ENCODE data around the gene CERS1.

Gene CERS1

DNA sequence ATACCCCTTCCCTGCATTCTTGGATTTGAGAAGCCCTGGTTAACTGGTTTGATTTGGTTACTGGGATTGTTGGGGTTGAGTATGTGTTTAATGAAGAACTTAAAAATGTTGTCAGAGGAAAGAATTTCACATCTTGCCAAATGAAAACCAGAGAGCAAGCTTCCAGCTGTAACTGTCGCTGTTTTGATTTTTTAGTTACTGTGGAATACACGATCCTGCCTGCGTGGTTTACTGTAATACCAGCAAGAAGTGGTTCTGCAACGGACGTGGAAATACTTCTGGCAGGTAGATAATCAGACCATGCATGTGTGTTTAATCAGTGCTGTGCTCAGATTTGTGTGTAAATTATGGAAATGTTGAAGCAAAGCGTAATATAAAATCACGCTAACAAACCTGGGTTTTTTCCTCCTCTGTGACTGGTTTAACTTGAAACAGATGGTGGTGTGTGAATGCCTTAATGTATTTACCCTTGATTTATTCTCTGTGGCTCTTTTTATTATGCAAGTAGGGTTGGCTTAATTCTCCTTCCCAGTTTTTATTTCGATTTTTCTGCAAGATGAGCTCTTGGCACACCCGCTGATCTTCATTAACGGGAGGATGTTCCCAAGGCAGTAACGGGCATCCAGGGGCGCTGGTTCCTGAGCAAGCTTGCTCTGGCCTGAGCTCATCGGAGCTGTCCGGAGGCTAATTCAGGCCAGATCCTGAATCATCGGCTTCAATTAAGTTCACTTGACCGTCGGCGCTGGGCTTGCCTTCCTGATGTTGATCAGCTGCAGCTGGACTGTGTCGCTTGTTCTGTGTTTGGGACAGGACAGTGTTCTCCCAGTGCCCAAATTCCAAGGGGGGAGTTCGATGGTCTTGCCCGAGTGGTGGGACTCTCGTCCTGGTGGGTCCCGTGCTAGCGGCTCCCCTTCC, 48.2 kb downstream of the CERS1 start:
- Histone ChIP-seq H3K4me3 (ENCODE audit: insufficient read depth, low read depth, low read length) (no peak overlapping the region), H3K9me3 (ENCODE audit: control insufficient read depth, low read length) (no peaks in the 10 kb centered on the region), H3K4me1 (ENCODE audit: control insufficient read depth, insufficient read depth, low read length) (no peaks in the 10 kb centered on the region), H3K36me3 (ENCODE audit: control insufficient read depth, insufficient read depth, low read length) (peaks cover 41% of the 10 kb centered on the region), H3K27ac (ENCODE audit: insufficient read depth, low read depth, low read length, poor library complexity, severe bottlenecking) (no peak overlapping the region), H3K27me3 (ENCODE audit: control insufficient read depth, insufficient read depth, low read length, poor library complexity, severe bottlenecking) (no peaks in the 10 kb centered on the region)
- WGBS, 2 experiments, result 94 to 95% methylated on average over 24 of the region's 24 CpGs

DNA sequence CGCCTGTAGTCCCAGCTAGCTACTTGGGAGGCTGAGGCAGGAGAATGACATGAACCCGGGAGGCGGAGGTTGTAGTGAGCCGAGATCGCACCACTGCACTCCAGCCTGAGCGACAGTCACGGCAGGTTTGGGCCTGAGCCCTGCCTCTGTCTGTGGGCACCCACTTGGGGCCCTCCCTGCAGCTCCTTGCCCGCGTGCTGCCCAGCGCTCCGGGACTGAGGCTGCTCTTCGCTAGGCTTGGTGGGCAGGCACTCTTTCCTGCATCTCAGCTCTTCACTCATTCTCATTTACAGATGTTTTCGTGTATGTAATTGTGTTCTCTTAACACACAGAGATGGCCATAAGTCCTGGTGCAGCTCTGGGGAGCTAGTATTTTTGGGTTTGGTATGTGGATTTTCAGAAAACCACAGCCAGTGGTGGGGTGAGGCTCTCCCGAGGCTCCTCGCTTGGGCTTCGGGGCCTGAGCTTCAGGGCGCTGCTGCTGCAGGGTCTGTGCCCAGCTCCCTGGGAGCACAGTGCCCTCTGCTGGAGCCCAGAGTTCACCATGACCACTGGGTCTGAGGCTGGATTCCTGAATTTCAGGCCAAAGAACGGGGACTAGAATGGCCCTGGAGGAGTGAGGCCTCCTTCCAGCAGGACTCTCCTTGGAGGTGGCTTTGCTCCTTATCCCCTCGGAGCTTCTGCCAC, 49.0 kb downstream of the CERS1 start:
- no peaks in the 10 kb centered on the region for H3K9me3 ChIP-seq (ENCODE audit: control insufficient read depth, low read length)
- H3K4me3 ChIP-seq (ENCODE audit: insufficient read depth, low read depth, low read length), result no peak overlapping the region
- H3K27ac ChIP-seq (ENCODE audit: insufficient read depth, low read depth, low read length, poor library complexity, severe bottlenecking), result no peak overlapping the region
- WGBS, 2 experiments, result 74 to 77% methylated on average over 19 of the region's 19 CpGs
- peaks cover 36% of the 10 kb centered on the region for H3K36me3 ChIP-seq (ENCODE audit: control insufficient read depth, insufficient read depth, low read length)
- no peaks in the 10 kb centered on the region for H3K4me1 ChIP-seq (ENCODE audit: control insufficient read depth, insufficient read depth, low read length)
- H3K27me3 ChIP-seq (ENCODE audit: control insufficient read depth, insufficient read depth, low read length, poor library complexity, severe bottlenecking), result no peaks in the 10 kb centered on the region

DNA sequence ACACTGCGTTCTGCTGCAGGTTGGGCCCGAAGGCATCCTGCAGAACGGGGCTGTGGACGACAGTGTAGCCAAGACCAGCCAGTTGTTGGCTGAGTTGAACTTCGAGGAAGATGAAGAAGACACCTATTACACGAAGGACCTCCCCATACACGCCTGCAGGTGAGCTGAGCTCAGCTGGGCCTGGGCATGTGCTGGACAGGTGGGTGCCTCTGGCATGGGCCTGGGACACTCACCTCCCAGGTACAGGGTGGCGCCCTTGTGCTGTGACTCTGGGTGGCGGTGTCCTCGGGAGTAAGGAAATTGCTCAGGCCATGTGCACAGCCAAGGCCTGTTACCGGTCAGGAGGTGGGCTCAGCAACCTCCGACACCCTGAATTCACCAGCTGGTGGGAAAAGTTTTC, 50.0 kb downstream of the CERS1 start:
- peaks cover 25% of the 10 kb centered on the region for H3K36me3 ChIP-seq (ENCODE audit: control insufficient read depth, insufficient read depth, low read length)
- H3K27me3 ChIP-seq (ENCODE audit: control insufficient read depth, insufficient read depth, low read length, poor library complexity, severe bottlenecking), result no peaks in the 10 kb centered on the region
- WGBS, 2 experiments, result 94 to 96% methylated on average over 12 of the region's 12 CpGs
- H3K27ac ChIP-seq (ENCODE audit: insufficient read depth, low read depth, low read length, poor library complexity, severe bottlenecking), result no peak overlapping the region
- H3K4me1 ChIP-seq (ENCODE audit: control insufficient read depth, insufficient read depth, low read length), result no peaks in the 10 kb centered on the region
- no peak overlapping the region for H3K4me3 ChIP-seq (ENCODE audit: insufficient read depth, low read depth, low read length)
- H3K9me3 ChIP-seq (ENCODE audit: control insufficient read depth, low read length), result no peaks in the 10 kb centered on the region

DNA sequence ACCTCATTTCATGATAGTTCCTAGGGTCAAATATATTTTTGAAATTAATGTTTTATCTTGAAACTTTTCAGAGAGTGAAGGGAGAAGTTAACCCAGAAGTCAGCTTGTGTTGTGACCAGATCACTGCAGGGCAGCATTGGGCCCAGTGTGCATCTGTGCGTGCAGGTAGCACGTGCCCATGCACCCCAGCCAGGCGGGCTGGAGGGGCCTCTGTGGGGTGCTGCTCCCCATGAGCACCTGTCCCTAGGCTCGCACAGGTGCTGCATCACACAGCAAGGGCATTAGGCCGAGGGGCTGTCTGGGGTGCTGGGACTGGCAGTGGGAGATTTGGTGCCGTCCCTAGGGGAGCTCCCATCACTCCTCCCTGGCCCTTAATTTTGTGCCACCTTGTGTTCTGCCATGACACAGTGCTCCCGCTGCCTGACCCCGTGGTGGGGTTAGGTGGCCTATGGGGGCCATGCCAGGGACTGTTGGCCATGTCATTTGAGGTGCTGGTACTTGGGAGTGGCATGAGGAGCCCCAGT, 51.1 kb downstream of the CERS1 start:
- H3K9me3 ChIP-seq (ENCODE audit: control insufficient read depth, low read length), result no peaks in the 10 kb centered on the region
- H3K4me1 ChIP-seq (ENCODE audit: control insufficient read depth, insufficient read depth, low read length), result peaks cover 6% of the 10 kb centered on the region

DNA sequence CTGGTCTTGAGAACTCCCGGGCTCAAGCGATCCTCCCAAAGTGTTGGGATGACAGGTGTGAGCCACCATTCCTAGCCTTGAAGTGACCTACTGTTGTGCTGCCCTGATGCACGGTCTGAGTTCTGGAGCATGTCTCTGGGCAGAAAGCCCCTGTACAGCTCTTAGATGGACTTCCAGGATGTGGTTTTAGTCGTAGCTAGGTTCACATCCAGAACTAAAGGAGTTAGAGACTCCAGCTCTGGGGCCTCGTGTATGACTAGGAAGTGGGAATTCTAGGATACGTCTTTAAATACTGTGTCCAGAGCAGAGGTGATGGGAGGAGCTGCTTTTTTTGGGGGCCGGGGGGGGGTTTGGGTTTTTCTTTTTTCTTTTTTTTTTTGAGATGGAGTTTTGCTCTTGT, 52.0 kb downstream of the CERS1 start:
- WGBS, 2 experiments, result 90 to 97% methylated on average over 7 of the region's 7 CpGs
- Histone ChIP-seq H3K36me3 (ENCODE audit: control insufficient read depth, insufficient read depth, low read length) (peaks cover 9% of the 10 kb centered on the region), H3K27me3 (ENCODE audit: control insufficient read depth, insufficient read depth, low read length, poor library complexity, severe bottlenecking) (no peaks in the 10 kb centered on the region), H3K27ac (ENCODE audit: insufficient read depth, low read depth, low read length, poor library complexity, severe bottlenecking) (no peak overlapping the region), H3K4me3 (ENCODE audit: insufficient read depth, low read depth, low read length) (no peak overlapping the region), H3K4me1 (ENCODE audit: control insufficient read depth, insufficient read depth, low read length) (peaks cover 6% of the 10 kb centered on the region), H3K9me3 (ENCODE audit: control insufficient read depth, low read length) (no peaks in the 10 kb centered on the region)

More for the DNA sequence above, 51.1 kb downstream of the CERS1 start:
- Histone ChIP-seq H3K27me3 (ENCODE audit: control insufficient read depth, insufficient read depth, low read length, poor library complexity, severe bottlenecking) (no peaks in the 10 kb centered on the region), H3K4me3 (ENCODE audit: insufficient read depth, low read depth, low read length) (no peak overlapping the region), H3K36me3 (ENCODE audit: control insufficient read depth, insufficient read depth, low read length) (peaks cover 17% of the 10 kb centered on the region), H3K27ac (ENCODE audit: insufficient read depth, low read depth, low read length, poor library complexity, severe bottlenecking) (no peak overlapping the region)
- 94% methylated on average over 8 of the region's 8 CpGs for WGBS, 2 experiments

DNA sequence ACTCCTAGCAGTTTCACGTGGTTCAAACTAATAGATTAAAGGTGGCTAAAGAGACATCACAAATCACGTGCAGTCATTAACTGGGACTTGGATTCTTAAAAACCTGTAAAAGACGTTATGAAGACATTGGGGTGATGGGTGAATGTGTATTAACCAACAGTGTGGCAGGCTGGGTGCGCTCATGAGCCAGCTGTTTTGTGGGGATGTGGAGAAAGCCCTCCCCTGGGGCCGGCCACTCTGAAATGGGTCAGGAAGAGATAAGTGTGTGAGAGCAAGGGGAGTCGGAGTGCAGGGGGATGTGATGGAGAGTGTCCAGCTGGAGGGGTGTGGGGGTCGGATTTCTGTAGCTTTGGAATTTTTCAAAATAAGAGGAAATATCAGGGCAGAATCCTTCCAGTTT, 53.8 kb downstream of the CERS1 start:
- Histone ChIP-seq H3K4me3 (ENCODE audit: insufficient read depth, low read depth, low read length) (no peak overlapping the region), H3K9me3 (ENCODE audit: control insufficient read depth, low read length) (no peaks in the 10 kb centered on the region), H3K27ac (ENCODE audit: insufficient read depth, low read depth, low read length, poor library complexity, severe bottlenecking) (no peak overlapping the region), H3K27me3 (ENCODE audit: control insufficient read depth, insufficient read depth, low read length, poor library complexity, severe bottlenecking) (no peaks in the 10 kb centered on the region), H3K4me1 (ENCODE audit: control insufficient read depth, insufficient read depth, low read length) (peaks cover 6% of the 10 kb centered on the region), H3K36me3 (ENCODE audit: control insufficient read depth, insufficient read depth, low read length) (no peaks in the 10 kb centered on the region)
- 91% methylated on average over 7 of the region's 7 CpGs for WGBS, 2 experiments

DNA sequence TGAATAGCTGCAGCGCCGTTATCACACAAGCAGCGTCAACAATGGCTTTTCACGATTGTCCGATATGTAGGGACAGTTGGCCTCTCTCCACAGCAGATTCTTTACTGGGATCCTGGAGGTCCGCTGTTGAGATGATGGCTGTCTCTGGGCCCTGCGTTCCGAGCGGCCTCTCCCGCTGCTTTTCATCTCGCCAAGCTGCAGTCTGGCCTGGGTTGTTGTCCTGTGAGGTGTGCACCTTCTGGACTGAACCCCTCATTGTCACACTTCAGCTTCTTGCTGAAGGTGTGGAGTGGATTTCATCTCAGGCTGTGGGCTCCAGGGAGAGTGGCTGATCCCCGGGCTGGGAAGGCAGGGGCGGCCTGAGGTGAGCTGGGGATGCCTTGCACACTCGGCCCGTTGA, 54.6 kb downstream of the CERS1 start:
- no peak overlapping the region for H3K27ac ChIP-seq (ENCODE audit: insufficient read depth, low read depth, low read length, poor library complexity, severe bottlenecking)
- no peaks in the 10 kb centered on the region for H3K36me3 ChIP-seq (ENCODE audit: control insufficient read depth, insufficient read depth, low read length)
- H3K27me3 ChIP-seq (ENCODE audit: control insufficient read depth, insufficient read depth, low read length, poor library complexity, severe bottlenecking), result no peaks in the 10 kb centered on the region
- 92 to 96% methylated on average over 15 of the region's 15 CpGs for WGBS, 2 experiments
- H3K9me3 ChIP-seq (ENCODE audit: control insufficient read depth, low read length), result no peaks in the 10 kb centered on the region
- H3K4me3 ChIP-seq (ENCODE audit: insufficient read depth, low read depth, low read length), result no peak overlapping the region
- H3K4me1 ChIP-seq (ENCODE audit: control insufficient read depth, insufficient read depth, low read length), result peaks cover 6% of the 10 kb centered on the region

DNA sequence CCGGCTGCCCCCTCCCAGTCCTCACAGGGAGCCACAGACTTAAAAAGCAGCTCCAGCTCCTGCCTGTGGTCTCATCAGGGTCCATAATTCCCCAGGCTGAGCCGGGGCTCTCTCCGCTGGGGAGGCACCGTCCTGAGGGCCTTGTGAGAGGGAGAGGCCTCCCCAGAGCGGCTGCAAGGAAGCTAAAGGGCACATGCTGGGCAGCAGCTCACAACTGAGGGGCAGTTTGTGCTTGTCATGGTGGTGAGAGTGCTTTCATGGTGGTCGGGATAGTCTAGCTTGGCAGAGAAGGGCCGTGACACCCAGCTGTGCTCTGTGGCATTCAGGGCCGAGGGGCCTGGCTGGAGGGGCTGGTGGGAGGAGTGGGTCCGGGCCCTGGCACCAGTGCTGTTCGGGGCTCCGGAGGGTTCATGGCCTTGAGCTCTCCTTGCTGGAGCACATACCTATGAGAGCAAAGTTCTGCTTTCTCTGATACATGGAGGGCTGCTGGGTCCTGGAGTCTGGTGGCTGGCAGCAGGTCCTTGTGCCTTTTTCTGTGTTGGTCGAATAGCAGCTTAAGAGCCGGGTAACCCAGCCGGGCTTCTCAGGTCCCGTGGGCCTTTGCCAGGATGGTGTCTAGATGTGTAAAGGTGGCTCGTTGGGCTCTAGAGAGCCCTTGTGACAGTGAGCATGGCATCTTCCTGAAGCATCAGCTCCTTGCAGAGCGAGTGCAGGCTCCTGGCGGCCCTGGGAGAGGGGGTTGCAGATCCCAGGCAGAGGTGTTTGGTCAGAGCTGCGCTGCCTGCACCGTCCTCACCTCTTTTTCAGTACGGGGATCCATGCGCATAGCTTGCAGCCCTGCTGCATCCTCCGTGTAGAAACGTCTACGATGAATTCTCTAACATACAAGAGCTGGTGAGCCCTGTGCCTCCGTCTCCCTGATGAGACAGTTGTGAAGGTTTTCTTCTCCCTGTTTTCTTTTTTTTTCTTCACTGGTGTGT, 55.4 kb downstream of the CERS1 start:
- Histone ChIP-seq H3K27ac (ENCODE audit: insufficient read depth, low read depth, low read length, poor library complexity, severe bottlenecking) (no peak overlapping the region), H3K4me1 (ENCODE audit: control insufficient read depth, insufficient read depth, low read length) (peaks cover 6% of the 10 kb centered on the region), H3K36me3 (ENCODE audit: control insufficient read depth, insufficient read depth, low read length) (no peaks in the 10 kb centered on the region), H3K9me3 (ENCODE audit: control insufficient read depth, low read length) (no peaks in the 10 kb centered on the region), H3K27me3 (ENCODE audit: control insufficient read depth, insufficient read depth, low read length, poor library complexity, severe bottlenecking) (no peaks in the 10 kb centered on the region), H3K4me3 (ENCODE audit: insufficient read depth, low read depth, low read length) (no peak overlapping the region)
- WGBS, 2 experiments, result 88 to 90% methylated on average over 26 of the region's 26 CpGs

DNA sequence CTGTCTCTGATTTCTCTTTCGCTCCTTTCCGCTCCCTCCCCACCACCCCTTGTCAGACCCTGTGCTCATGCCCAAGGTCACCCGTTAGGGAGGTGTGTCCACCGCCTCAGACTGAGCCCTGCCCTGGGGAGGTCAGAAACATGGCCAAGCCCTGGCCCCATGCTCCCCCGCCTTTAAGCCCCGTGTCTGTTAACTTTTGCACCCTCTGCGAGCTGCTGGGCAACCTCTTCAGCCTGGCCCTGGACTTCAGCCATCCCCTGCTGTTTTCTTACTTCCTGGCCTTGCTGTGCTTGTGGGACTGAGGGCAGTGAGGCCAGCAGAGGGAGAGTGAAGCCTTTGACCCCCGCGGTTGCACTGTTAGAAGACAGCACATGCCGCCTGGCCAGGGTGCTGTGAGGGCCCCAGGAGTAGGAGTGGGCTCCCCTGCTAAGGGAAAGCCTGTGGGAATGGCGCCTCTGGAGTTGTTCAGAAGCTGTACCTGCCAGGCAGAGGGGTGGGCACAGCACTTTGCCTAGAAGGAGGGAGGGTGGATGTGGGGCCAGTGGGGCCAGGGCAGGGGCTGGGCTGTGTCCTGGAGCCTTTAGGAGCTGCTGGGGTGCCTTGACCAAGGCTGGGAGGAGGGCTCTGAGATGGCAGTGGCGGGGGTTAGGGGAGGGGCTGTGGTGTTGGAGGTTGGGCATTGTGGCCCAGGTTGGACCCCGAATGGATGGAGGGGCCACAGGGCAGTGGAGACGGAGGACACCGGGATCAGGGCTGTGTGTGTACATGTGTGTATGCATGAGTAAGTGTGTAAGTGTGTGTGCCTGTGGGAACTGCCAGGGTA, 56.3 kb downstream of the CERS1 start:
- WGBS, 2 experiments, result 82 to 83% methylated on average over 15 of the region's 15 CpGs
- Histone ChIP-seq H3K27me3 (ENCODE audit: control insufficient read depth, insufficient read depth, low read length, poor library complexity, severe bottlenecking) (no peaks in the 10 kb centered on the region), H3K9me3 (ENCODE audit: control insufficient read depth, low read length) (no peaks in the 10 kb centered on the region), H3K4me3 (ENCODE audit: insufficient read depth, low read depth, low read length) (no peak overlapping the region), H3K27ac (ENCODE audit: insufficient read depth, low read depth, low read length, poor library complexity, severe bottlenecking) (no peak overlapping the region), H3K4me1 (ENCODE audit: control insufficient read depth, insufficient read depth, low read length) (peaks cover 6% of the 10 kb centered on the region), H3K36me3 (ENCODE audit: control insufficient read depth, insufficient read depth, low read length) (no peaks in the 10 kb centered on the region)

All from ectodermal cell (in vitro differentiated cells).